ENCODE data around the gene ZRANB1.
"Not testable (repeated sequence)": the region's sequence is repeated elsewhere in the genome, so short reads cannot be mapped to it uniquely, and the experiment has no call there.

GRCh38 chr10:124988753-124989152 lies 46.8 kb downstream of the ZRANB1 start:
- TF ChIP-seq CTCF (IDR thresholded peaks at IDR 0.05; ENCODE audit: insufficient read depth, low read length, poor library complexity, severe bottlenecking); EZH2phosphoT487 (conservative IDR thresholded peaks at IDR 0.05; ENCODE audit: low read length): not testable (repeated sequence)

Measured in SU-DHL-6 (cell line).